ENCODE results near the gene RAB5B.

RAB5B gene

DNA sequence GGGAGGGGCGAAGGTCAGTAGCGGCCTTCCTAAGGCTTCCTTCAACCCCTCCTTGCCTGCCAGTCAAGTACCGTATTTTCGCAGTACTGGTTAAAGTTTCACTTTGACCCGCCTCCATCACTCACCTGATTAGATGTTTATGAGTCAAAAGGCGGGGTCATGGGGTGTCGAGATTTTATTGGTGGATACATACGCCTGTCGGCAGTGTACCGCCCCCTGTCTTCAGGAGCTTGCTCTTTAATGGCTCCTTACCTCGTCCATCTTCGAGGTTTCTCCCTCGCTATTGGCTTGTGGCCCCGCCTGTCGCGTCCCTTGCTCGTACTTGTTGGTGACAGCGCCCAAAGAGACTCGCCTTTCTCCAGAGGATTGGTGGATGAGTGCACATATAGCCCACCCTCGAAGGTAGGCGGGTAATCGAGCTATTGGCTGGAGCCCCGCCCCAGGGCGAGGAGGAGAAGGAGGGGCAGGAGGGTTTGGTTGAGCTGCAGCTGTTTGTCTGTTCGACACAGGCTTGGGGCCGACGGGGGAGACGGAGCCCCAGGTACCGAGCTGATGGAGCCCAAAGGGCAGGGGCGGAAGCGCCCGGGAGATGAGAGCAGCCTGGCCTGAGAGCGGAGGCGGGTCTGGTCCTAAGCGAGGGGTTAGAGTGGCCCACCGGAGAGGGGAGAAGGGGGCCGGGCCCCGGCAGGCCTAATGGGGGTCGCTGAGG, at the start of gene RAB5B:
RAB5B (plus strand) TSS at position 480 of the 709 bp plus-strand sequence. CDS start 12,883 bp downstream, outside the sequence.
- in situ Hi-C loops (cut with HindIII; ENCODE audit: low sequenced_read_pairs) = loop anchor here (10.0 kb wide), 1 partner anchor 61 kb away; no protein-coding TSS in a partner anchor

DNA sequence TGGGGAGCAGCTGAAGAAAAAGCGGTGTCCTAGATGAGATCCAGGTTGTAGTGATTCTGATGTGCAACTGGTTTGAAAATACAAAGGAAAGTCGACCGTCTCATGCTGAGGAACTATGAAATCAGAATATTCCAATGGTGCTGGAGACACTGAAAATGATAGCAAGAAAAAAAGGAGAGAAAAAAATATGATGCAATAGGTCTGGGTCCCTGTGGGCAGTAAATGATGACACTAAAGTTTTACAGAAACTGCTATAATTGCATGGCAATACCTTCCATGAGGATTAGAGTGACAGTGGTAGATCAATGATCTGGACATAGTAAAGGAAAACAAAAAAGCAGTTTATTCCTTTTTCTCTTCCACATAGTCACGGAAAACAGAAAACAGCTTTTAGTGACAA, 48.5 kb upstream of the RAB5B start:
- in situ Hi-C loops (cut with HindIII; ENCODE audit: low sequenced_read_pairs) = loop anchor here (5.0 kb wide), 2 partner anchors 43 to 83 kb away; partner anchors contain the start of gene MMP19

GRCh38 chr12:55925870-55926737, 47.8 kb upstream of the RAB5B start:
- in situ Hi-C loops (cut with HindIII; ENCODE audit: low sequenced_read_pairs) = loop anchor here (5.0 kb wide), 2 partner anchors 44 to 84 kb away; partner anchors contain the start of gene MMP19

DNA sequence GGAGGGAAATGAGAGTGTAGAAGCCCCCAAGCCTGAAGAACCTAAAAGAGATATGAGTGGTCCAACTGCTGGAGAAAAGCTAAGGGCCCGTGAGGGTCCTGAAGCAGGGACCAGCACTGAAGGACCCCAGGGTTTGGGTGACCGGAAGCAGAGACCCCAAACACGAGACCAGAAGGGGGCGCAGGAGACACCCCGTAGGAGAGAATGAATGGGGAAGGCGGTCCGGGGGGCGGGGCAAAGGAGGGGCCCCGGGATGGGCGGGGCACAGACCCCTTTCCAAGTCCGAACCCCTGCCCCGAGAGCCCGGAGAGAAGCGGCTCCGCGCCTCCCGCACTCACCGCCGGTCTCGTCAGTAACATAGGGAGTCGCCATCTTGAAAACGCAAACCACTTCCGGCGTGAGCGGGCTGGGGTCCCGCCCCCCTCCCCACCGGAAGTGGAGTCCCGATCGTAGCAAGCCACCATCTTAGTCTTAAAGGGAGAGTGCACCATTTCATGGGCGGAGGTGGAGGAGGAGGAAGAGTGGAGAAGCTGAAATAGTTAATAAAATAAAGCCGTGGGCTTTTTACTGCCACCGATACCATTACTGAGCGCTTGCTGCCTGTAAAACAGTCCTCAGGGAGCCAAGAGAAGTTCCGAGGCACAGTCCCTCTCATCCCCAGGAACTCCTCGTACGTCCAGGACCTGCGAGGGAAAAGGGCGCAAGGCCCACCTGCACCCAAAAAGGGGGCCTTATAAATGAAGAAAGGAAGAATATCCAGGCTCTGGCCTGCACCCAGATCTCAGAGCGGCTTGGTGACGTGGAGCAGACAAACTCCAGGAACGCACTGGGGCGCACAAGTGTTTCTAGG, 46.9 kb upstream of the RAB5B start:
- in situ Hi-C loops (cut with HindIII; ENCODE audit: low sequenced_read_pairs) = loop anchor here (5.0 kb wide), 2 partner anchors 45 to 85 kb away; partner anchors contain the start of gene MMP19

- in situ Hi-C loops (cut with HindIII; ENCODE audit: low sequenced_read_pairs) = loop anchor here (5.0 kb wide), 2 partner anchors 46 to 86 kb away; partner anchors contain the start of gene MMP19
Measured at GRCh38 chr12:55927588-55928502, 46.0 kb upstream of the RAB5B start, which contains the start of gene PYM1. Gene PYM1 (minus strand): TSS chr12:55927894. CDS start chr12:55927761, 133 bp downstream.

- in situ Hi-C loops (cut with HindIII; ENCODE audit: low sequenced_read_pairs) = loop anchor here (5.0 kb wide), 2 partner anchors 47 to 87 kb away; partner anchors contain the start of gene MMP19
Measured at GRCh38 chr12:55929306-55929791, 44.5 kb upstream of the RAB5B start.

GRCh38 chr12:55930771-55931316, 43.0 kb upstream of the RAB5B start, which contains the start of gene DGKA:
Gene DGKA (plus strand): TSS chr12:55931162. CDS start chr12:55936504, 5,342 bp downstream.
- in situ Hi-C loops (cut with HindIII; ENCODE audit: low sequenced_read_pairs) = loop anchor here (5.0 kb wide), 1 partner anchor 114 kb away; the partner anchor contains the start of genes ORMDL2 and SARNP

DNA sequence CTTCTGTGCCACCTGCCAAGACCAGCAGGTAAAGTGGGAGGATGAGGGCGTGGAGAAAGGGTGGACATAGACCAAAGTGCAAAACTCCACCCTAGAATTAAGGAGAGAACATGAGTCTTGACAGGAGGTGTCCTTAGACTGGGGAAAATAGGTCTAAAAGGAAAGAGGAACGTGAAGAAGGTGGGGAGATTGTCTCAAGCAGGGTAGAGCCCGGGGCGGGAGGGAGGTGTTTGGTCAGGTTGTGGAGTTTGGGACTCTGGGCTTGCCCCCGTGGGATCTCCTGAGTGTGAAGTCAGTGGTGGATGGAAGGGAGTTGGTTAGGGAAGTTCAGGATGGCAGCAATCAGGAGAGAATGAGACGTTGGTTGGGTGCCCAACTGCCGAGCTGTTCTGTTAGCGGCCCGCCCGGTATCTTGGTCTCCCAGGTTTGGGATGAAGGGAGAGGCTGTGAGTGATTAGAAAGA, 42.5 kb upstream of the RAB5B start:
- in situ Hi-C loops (cut with HindIII; ENCODE audit: low sequenced_read_pairs) = loop anchor here (5.0 kb wide), 1 partner anchor 114 kb away; the partner anchor contains the start of genes ORMDL2 and SARNP

DNA sequence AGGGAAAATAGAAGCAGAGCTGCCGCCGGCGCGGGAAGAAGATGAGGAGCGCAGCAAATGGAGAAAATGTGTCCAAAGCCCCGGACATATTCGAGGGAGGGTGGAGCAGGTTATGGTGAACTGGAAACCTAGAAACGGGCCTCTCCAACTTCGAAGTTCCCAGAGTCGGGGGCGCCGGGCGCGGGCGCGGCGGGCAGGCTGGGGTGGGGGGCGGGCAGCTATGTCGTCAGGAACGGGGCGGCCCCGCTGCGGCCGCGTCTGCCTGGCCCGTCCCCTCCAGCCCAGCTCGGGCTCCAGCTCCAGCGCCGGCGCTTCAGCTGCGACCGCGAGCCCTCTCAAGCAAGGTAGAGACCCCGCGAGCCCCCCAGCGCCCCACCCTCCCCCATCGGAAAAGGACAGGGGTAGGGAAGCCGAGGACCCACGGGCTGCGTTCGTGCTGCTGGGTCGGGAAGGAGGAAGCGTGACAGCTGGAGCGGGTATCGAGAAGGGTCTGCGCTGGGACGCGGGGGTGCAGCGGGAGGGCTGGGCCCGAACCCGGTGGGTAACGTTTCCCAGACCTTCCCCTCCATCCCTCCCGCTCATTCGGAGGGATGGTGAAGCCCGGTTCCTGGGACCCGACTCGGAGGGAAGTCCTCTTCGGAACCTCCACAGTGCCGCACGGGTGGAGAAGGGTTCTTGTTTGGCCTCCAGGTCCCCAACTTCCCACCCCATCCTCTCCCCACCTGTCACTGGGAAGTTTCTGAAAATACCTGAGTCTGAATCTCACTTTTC, 41.9 kb upstream of the RAB5B start:
- in situ Hi-C loops (cut with HindIII; ENCODE audit: low sequenced_read_pairs) = loop anchor here (5.0 kb wide), 1 partner anchor 115 kb away; the partner anchor contains the start of genes ORMDL2 and SARNP

- in situ Hi-C loops (cut with HindIII; ENCODE audit: low sequenced_read_pairs) = loop anchor here (5.0 kb wide), 1 partner anchor 115 kb away; the partner anchor contains the start of genes ORMDL2 and SARNP
Measured at GRCh38 chr12:55932551-55932910, 41.3 kb upstream of the RAB5B start.

GRCh38 chr12:55933169-55933798, 40.6 kb upstream of the RAB5B start:
- in situ Hi-C loops (cut with HindIII; ENCODE audit: low sequenced_read_pairs) = loop anchor here (5.0 kb wide), 1 partner anchor 116 kb away; the partner anchor contains the start of genes ORMDL2 and SARNP

GRCh38 chr12:55933799-55934742, 39.8 kb upstream of the RAB5B start:
- in situ Hi-C loops (cut with HindIII; ENCODE audit: low sequenced_read_pairs) = loop anchor here (5.0 kb wide), 1 partner anchor 117 kb away; the partner anchor contains the start of genes ORMDL2 and SARNP

DNA sequence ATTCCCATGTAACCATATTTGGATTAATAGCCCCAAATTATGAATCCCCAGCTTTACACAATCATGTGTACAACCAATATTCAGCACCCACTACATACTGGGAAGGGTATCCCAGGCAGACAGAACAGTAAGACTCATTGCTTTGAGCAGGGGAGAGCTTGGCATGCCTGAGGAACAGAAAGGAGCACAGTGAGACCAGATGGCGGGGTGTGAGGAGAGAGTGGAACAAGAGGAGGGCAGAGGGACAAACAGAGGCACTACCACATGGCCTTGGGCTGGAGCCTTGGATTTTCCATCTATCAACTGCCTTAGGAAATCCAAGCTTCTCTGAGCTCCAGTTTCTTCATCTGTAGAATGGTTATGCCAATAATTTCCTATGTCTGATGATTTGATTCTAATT, 39.1 kb upstream of the RAB5B start:
- in situ Hi-C loops (cut with HindIII; ENCODE audit: low sequenced_read_pairs) = loop anchor here (5.0 kb wide), 1 partner anchor 117 kb away; the partner anchor contains the start of genes ORMDL2 and SARNP

- in situ Hi-C loops (cut with HindIII; ENCODE audit: low sequenced_read_pairs) = no loop called here
Measured at GRCh38 chr12:55935738-55936151, 38.1 kb upstream of the RAB5B start.

- in situ Hi-C loops (cut with HindIII; ENCODE audit: low sequenced_read_pairs) = no loop called here
Measured at GRCh38 chr12:55937981-55938380, 35.9 kb upstream of the RAB5B start.
